Erythroblast (primary cell): Measurements from ENCODE around the gene MAIP1.

Experiments used
- GATA1 ChIP-seq: IDR thresholded peaks from 2 replicates; pipeline ENCODE4 v1.6.1; 2011; ENCODE audit warnings: low read depth, mild to moderate bottlenecking, control low read depth, low read length, moderate library complexity
- POLR2A ChIP-seq: IDR thresholded peaks from 2 replicates; pipeline ENCODE4 v1.6.1; 2011; ENCODE audit warnings: mild to moderate bottlenecking, low read length

- no peak for TF ChIP-seq POLR2A
- no peak for TF ChIP-seq GATA1
Measured at GRCh38 chr2:199907008-199907714, 48.2 kb upstream of the MAIP1 start.
